Astrocyte (in vitro differentiated cells and primary cell): Measurements from ENCODE around the gene NPLOC4. TPM values are rescaled to one million over a fixed set of nuclear protein-coding genes. Genes with fewer than 3 reads are reported as not detected.

Experiments used
- DNase-seq: peaks from one replicate; pipeline ENCODE4 v3.0.0-alpha.2; 2010; ENCODE audit warnings: low read depth
- FAIRE-seq: peaks from 2 replicates; lab custom pipeline; 2011; peaks lifted over from hg19 to GRCh38; lab: Jason Lieb, UNC
- H2AFZ ChIP-seq: 2 replicates; pipeline ENCODE4 v1.6.0; 2012; ENCODE audit warnings: low read depth, low read length, inconsistent platforms
- H3K27ac ChIP-seq: 2 replicates; pipeline ENCODE4 v1.5.1; 2011; ENCODE audit warnings: low read depth, low read length, inconsistent platforms
- H3K27me3 ChIP-seq: 2 replicates; pipeline ENCODE4 v1.6.0; 2011; ENCODE audit warnings: low read length, inconsistent platforms; ENCODE audit not compliant: insufficient read depth
- H3K36me3 ChIP-seq: 2 replicates; pipeline ENCODE4 v1.5.1; 2011; ENCODE audit warnings: low read length, inconsistent platforms; ENCODE audit not compliant: insufficient read depth
- H3K4me1 ChIP-seq: 2 replicates; pipeline ENCODE4 v1.5.1; 2011; ENCODE audit warnings: low read length, inconsistent platforms; ENCODE audit not compliant: insufficient read depth
- H3K4me2 ChIP-seq: 2 replicates; pipeline ENCODE4 v1.6.0; 2012; ENCODE audit warnings: low read length, inconsistent platforms
- H3K4me3 ChIP-seq: 2 replicates; pipeline ENCODE4 v1.5.1; 2011; ENCODE audit warnings: low read depth, mild to moderate bottlenecking, low read length, inconsistent platforms; ENCODE audit not compliant: insufficient read depth
- H3K79me2 ChIP-seq: 2 replicates; pipeline ENCODE4 v1.6.0; 2012; ENCODE audit warnings: mild to moderate bottlenecking, low read length, inconsistent platforms; ENCODE audit not compliant: insufficient read depth
- H3K9ac ChIP-seq: 2 replicates; pipeline ENCODE4 v1.6.0; 2012; ENCODE audit warnings: mild to moderate bottlenecking, low read length, inconsistent platforms
- H3K9me3 ChIP-seq: 2 replicates; pipeline ENCODE4 v1.5.1; 2012; ENCODE audit warnings: low read depth, mild to moderate bottlenecking, low read length, inconsistent platforms; ENCODE audit not compliant: insufficient read depth
- H4K20me1 ChIP-seq: 2 replicates; pipeline ENCODE4 v1.6.0; 2012; ENCODE audit warnings: low read length, inconsistent platforms; ENCODE audit not compliant: insufficient read depth
- H3K27ac Mint-ChIP-seq: one replicate; pipeline ENCODE4 v1.8.0; 2021; ENCODE audit warnings: mild to moderate bottlenecking, mixed read lengths; ENCODE audit not compliant: unreplicated experiment
- H3K27me3 Mint-ChIP-seq: one replicate; pipeline ENCODE4 v1.8.0; 2021; ENCODE audit warnings: low read depth, mixed read lengths; ENCODE audit not compliant: unreplicated experiment
- H3K36me3 Mint-ChIP-seq: one replicate; pipeline ENCODE4 v1.8.0; 2021; ENCODE audit warnings: low read depth, mixed read lengths; ENCODE audit not compliant: unreplicated experiment
- H3K4me1 Mint-ChIP-seq: one replicate; pipeline ENCODE4 v1.8.0; 2021; ENCODE audit warnings: low read depth, mixed read lengths; ENCODE audit not compliant: unreplicated experiment
- H3K4me3 Mint-ChIP-seq: one replicate; pipeline ENCODE4 v1.8.0; 2021; ENCODE audit warnings: mild to moderate bottlenecking, moderate library complexity, mixed read lengths; ENCODE audit not compliant: unreplicated experiment
- H3K9me3 Mint-ChIP-seq: one replicate; pipeline ENCODE4 v1.8.0; 2021; ENCODE audit warnings: mild to moderate bottlenecking, mixed read lengths; ENCODE audit not compliant: unreplicated experiment
- CTCF ChIP-seq: IDR thresholded peaks from 2 replicates; pipeline ENCODE4 v1.5.1; 2011; ENCODE audit warnings: low read depth, mild to moderate bottlenecking, inconsistent platforms, low read length, moderate library complexity; ENCODE audit not compliant: insufficient read depth
- EZH2 ChIP-seq: IDR thresholded peaks from 2 replicates; pipeline ENCODE4 v1.6.1; 2012; ENCODE audit warnings: mild to moderate bottlenecking, low read length, inconsistent platforms; ENCODE audit not compliant: insufficient read depth
- total RNA-seq: library from RNA; stranded (reverse); gene quantifications from 2 replicates; pipeline ENCODE4 v1.2.1, GENCODE V29; 2021

Gene NPLOC4
- total RNA-seq, 1 donor from 2014 or later: 125 TPM

GRCh38 chr17:81550285-81550684 lies 86.6 kb downstream of the NPLOC4 start:
- Mint-ChIP-seq H3K36me3 (peaks cover 14% of the 10 kb centered on the region), H3K27ac (no peak overlapping the region), H3K27me3 (no peaks in the 10 kb centered on the region), H3K4me1 (peaks cover 26% of the 10 kb centered on the region), H3K9me3 (no peaks in the 10 kb centered on the region), H3K4me3 (peak overlapping the region; percentile 90)
- no peak for TF ChIP-seq EZH2
- Histone ChIP-seq H3K27ac (no peak overlapping the region), H3K4me3 (no peak overlapping the region), H4K20me1 (peaks cover 59% of the 10 kb centered on the region), H3K4me1 (peaks cover 34% of the 10 kb centered on the region), H3K9me3 (no peaks in the 10 kb centered on the region), H3K79me2 (peaks cover 52% of the 10 kb centered on the region), H2AFZ (no peak overlapping the region), H3K4me2 (no peak overlapping the region), H3K9ac (no peak overlapping the region), H3K36me3 (peaks cover 2% of the 10 kb centered on the region), H3K27me3 (no peaks in the 10 kb centered on the region)
- FAIRE-seq (no peak), DNase-seq (no peak)

GRCh38 chr17:81549826-81550225 lies 87.1 kb downstream of the NPLOC4 start:
- H4K20me1 ChIP-seq: peaks cover 59% of the 10 kb centered on the region
- peaks cover 34% of the 10 kb centered on the region for H3K4me1 ChIP-seq
- DNase-seq: no peak
- Mint-ChIP-seq H3K27me3 (no peaks in the 10 kb centered on the region), H3K27ac (no peak overlapping the region), H3K9me3 (no peaks in the 10 kb centered on the region), H3K4me1 (peaks cover 26% of the 10 kb centered on the region), H3K4me3 (peak overlapping the region; percentile 74), H3K36me3 (peaks cover 14% of the 10 kb centered on the region)
- H3K27ac ChIP-seq: no peak overlapping the region
- H3K9ac ChIP-seq: no peak overlapping the region
- no peaks in the 10 kb centered on the region for H3K9me3 ChIP-seq
- H3K4me2 ChIP-seq: peak overlapping the region; percentile 20
- no peak for FAIRE-seq
- no peak overlapping the region for H2AFZ ChIP-seq
- peaks cover 6% of the 10 kb centered on the region for H3K36me3 ChIP-seq
- H3K79me2 ChIP-seq: peaks cover 52% of the 10 kb centered on the region
- no peaks in the 10 kb centered on the region for H3K27me3 ChIP-seq
- no peak overlapping the region for H3K4me3 ChIP-seq
- TF ChIP-seq CTCF: no peak
- no peak for TF ChIP-seq EZH2

- DNase-seq (no peak), FAIRE-seq (no peak)
- no peaks in the 10 kb centered on the region for H3K27me3 ChIP-seq
- Mint-ChIP-seq H3K4me1 (peaks cover 23% of the 10 kb centered on the region), H3K9me3 (no peaks in the 10 kb centered on the region), H3K27ac (peak overlapping the region; percentile 47), H3K36me3 (peaks cover 14% of the 10 kb centered on the region), H3K27me3 (no peaks in the 10 kb centered on the region), H3K4me3 (peak overlapping the region; percentile 70)
- no peaks in the 10 kb centered on the region for H3K9me3 ChIP-seq
- H3K36me3 ChIP-seq: peaks cover 6% of the 10 kb centered on the region
- H3K4me3 ChIP-seq: no peak overlapping the region
- H3K9ac ChIP-seq: no peak overlapping the region
- H3K4me2 ChIP-seq: no peak overlapping the region
- H3K27ac ChIP-seq: no peak overlapping the region
- TF ChIP-seq CTCF (no peak), EZH2 (no peak)
- no peak overlapping the region for H2AFZ ChIP-seq
- H3K79me2 ChIP-seq: peaks cover 52% of the 10 kb centered on the region
- peaks cover 62% of the 10 kb centered on the region for H4K20me1 ChIP-seq
- peaks cover 31% of the 10 kb centered on the region for H3K4me1 ChIP-seq
Measured at GRCh38 chr17:81549031-81549557, 87.8 kb downstream of the NPLOC4 start.
